Activated T-helper 9 cell treated with anti-CD3 and anti-CD28 coated beads, Interleukin-2, amount 50 U/mL, for 16 hours (primary cell): Measurements from ENCODE around the gene GTF2I.
"Not testable (repeated sequence)": the region's sequence is repeated elsewhere in the genome, so short reads cannot be mapped to it uniquely, and the experiment has no call there.

Experiments used
- DNase-seq: peaks from one replicate; pipeline ENCODE4 v3.0.0-alpha.2; 2020; ENCODE audit warnings: low read depth

Gene GTF2I

GRCh38 chr7:74657692-74658177, at the start of gene GTF2I:
Gene GTF2I (plus strand): TSS chr7:74657718. CDS start chr7:74689129, 31,411 bp downstream.
- DNase-seq: no peak

GRCh38 chr7:74612015-74612829, 45.3 kb upstream of the GTF2I start:
- DNase-seq: no peak

GRCh38 chr7:74615933-74616780, 41.4 kb upstream of the GTF2I start:
- no peak for DNase-seq

- no peak for DNase-seq
Measured at GRCh38 chr7:74617180-74617744, 40.3 kb upstream of the GTF2I start.

GRCh38 chr7:74619235-74619860, 38.2 kb upstream of the GTF2I start:
- no peak for DNase-seq

GRCh38 chr7:74622228-74622749, 35.2 kb upstream of the GTF2I start:
- no peak for DNase-seq

GRCh38 chr7:74623135-74623534, 34.4 kb upstream of the GTF2I start:
- DNase-seq: no peak

GRCh38 chr7:74625446-74625845, 32.1 kb upstream of the GTF2I start:
- no peak for DNase-seq

GRCh38 chr7:74627661-74628411, 29.7 kb upstream of the GTF2I start:
- no peak for DNase-seq

GRCh38 chr7:74632505-74632904, 25.0 kb upstream of the GTF2I start:
- no peak for DNase-seq

- no peak for DNase-seq
Measured at GRCh38 chr7:74633451-74633921, 24.0 kb upstream of the GTF2I start.

GRCh38 chr7:74637745-74638144, 19.8 kb upstream of the GTF2I start:
- no peak for DNase-seq

GRCh38 chr7:74650055-74650454, 7.5 kb upstream of the GTF2I start:
- DNase-seq: peak; percentile 71

GRCh38 chr7:74650493-74651132, 6.9 kb upstream of the GTF2I start:
- not testable (repeated sequence) for DNase-seq

- not testable (repeated sequence) for DNase-seq
Measured at GRCh38 chr7:74651133-74651504, 6.4 kb upstream of the GTF2I start.

- no peak for DNase-seq
Measured at GRCh38 chr7:74653686-74654181, 3.8 kb upstream of the GTF2I start.

- DNase-seq: no peak
Measured at GRCh38 chr7:74654811-74655210, 2.7 kb upstream of the GTF2I start.

- DNase-seq: no peak
Measured at GRCh38 chr7:74655324-74655723, 2.2 kb upstream of the GTF2I start.

- no peak for DNase-seq
Measured at GRCh38 chr7:74655768-74656440, 1.6 kb upstream of the GTF2I start.

GRCh38 chr7:74656441-74656836, 1.1 kb upstream of the GTF2I start:
- peak; percentile 51 for DNase-seq
